NCI-H146 (cell line): ENCODE results near the gene ALPK3.

Experiments used
- DNase-seq: peaks from one replicate; lab custom pipeline; 2025; lab: John Stamatoyannopoulos, UW

ALPK3 gene

GRCh38 chr15:84824260-84825007, 7.3 kb downstream of the ALPK3 start:
- no peak for DNase-seq

GRCh38 chr15:84826369-84826823, 9.2 kb downstream of the ALPK3 start:
- peak; percentile 11 for DNase-seq

- DNase-seq = no peak
Measured at GRCh38 chr15:84827246-84827645, 10.1 kb downstream of the ALPK3 start.

- DNase-seq = no peak
Measured at GRCh38 chr15:84828086-84828908, 11.1 kb downstream of the ALPK3 start.

- DNase-seq = no peak
Measured at GRCh38 chr15:84829428-84829827, 12.3 kb downstream of the ALPK3 start.

- DNase-seq = no peak
Measured at GRCh38 chr15:84830036-84830435, 12.9 kb downstream of the ALPK3 start.

- DNase-seq = no peak
Measured at GRCh38 chr15:84831028-84831427, 13.9 kb downstream of the ALPK3 start.

GRCh38 chr15:84831613-84832012, 14.5 kb downstream of the ALPK3 start:
- DNase-seq = no peak

- no peak for DNase-seq
Measured at GRCh38 chr15:84832448-84833040, 15.4 kb downstream of the ALPK3 start.

GRCh38 chr15:84833447-84834228, 16.5 kb downstream of the ALPK3 start:
- no peak for DNase-seq

GRCh38 chr15:84834229-84834955, 17.2 kb downstream of the ALPK3 start:
- no peak for DNase-seq

GRCh38 chr15:84834969-84835368, 17.8 kb downstream of the ALPK3 start:
- DNase-seq = no peak

- DNase-seq = no peak
Measured at GRCh38 chr15:84835661-84836337, 18.6 kb downstream of the ALPK3 start.

- no peak for DNase-seq
Measured at GRCh38 chr15:84836844-84837243, 19.7 kb downstream of the ALPK3 start.

GRCh38 chr15:84839714-84840113, 22.6 kb downstream of the ALPK3 start:
- no peak for DNase-seq

- DNase-seq = no peak
Measured at GRCh38 chr15:84840255-84840654, 23.1 kb downstream of the ALPK3 start.

GRCh38 chr15:84840741-84841429, 23.7 kb downstream of the ALPK3 start:
- DNase-seq = peak; percentile 18

- no peak for DNase-seq
Measured at GRCh38 chr15:84842781-84843180, 25.6 kb downstream of the ALPK3 start.

GRCh38 chr15:84844964-84845363, 27.8 kb downstream of the ALPK3 start:
- no peak for DNase-seq

GRCh38 chr15:84845631-84846030, 28.5 kb downstream of the ALPK3 start:
- DNase-seq = peak; percentile 28
